ENCODE data around the gene BARHL1. TPM values are rescaled to one million over a fixed set of nuclear protein-coding genes. Genes with fewer than 3 reads are reported as not detected.

The BARHL1 gene
- total and polyA plus RNA-seq, 2 donors (not counting 3 experiments of a cell fraction or from before 2014, with no cell fraction given), result not detected

DNA sequence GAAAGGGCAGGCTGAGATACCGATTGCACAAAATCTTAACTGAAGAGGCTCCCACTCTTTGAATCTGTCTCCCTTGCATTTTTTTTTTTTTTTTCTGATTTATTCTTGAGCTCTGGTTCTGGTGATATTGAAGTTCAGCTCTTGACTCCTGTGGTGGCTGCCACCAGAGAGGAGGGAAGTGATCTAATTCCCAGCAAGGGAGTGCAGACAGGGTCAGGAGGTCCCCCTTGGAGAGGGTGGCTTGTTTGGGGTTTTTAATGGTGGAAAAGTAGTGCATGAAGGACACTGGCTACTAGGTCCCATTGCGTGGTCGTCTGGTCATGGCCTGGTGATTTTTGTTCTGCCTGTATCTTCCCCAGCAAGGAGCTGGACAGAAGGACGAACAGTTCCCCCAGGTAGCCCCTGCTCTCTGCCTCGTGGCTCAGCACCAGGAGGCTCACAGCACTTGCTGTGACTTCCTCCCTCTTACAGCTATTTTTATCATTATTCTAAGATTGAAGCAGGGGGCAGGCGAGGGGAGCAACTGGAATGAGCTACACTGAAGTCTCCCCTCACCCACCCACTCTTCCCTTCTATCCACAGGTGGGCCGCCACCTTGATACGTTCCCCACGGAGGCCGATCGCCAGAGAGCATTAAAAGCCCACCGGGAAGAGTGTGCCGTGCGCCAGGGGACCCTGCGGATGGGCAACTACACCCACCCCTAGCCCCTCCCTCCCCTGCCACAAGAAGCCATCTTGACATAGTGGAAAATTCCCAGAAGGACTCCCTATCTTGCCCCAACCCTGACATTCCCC is 10.4 kb upstream of the BARHL1 start:
- H3K4me3 ChIP-seq (replicated peaks in 1 of 3; ENCODE audit: insufficient read depth in 1 of 3, low read depth in 1 of 3, low read length in 3 of 3), result no peak overlapping the region
- H3K9ac ChIP-seq (replicated peaks; ENCODE audit: extremely low read depth, insufficient read depth, low read length), result no peak overlapping the region
- no peak for FAIRE-seq
- no peak overlapping the region for H3K4me2 ChIP-seq (ENCODE audit: insufficient read depth, low read length)
- H3K9me3 ChIP-seq (replicated peaks; ENCODE audit: control insufficient read depth, insufficient read depth, low read length), result no peaks in the 10 kb centered on the region
- no peaks in the 10 kb centered on the region for H3K9me1 ChIP-seq (replicated peaks; ENCODE audit: control insufficient read depth, extremely low read depth, insufficient read depth, low read length)
- peaks cover 8 to 9% of the 10 kb centered on the region in 2 experiments for H3K27me3 ChIP-seq (ENCODE audit: control insufficient read depth in 2 of 2, insufficient read depth in 2 of 2, low read length in 2 of 2)
- no peaks in the 10 kb centered on the region for H3K4me1 ChIP-seq (ENCODE audit: control insufficient read depth, extremely low read depth, insufficient read depth, low read length)
- dilution Hi-C loops (cut with MboI; ENCODE audit: extremely low pct_ligation_motif_present, low sequenced_read_pairs) (no loop called here), intact Hi-C loops (cut with micrococcal nuclease) (no loop called here)
- DNase-seq (ENCODE audit: low read depth, low spot score), result no peak
- POLR2A ChIA-PET, result no interaction called here
- no peak overlapping the region for H2AFZ ChIP-seq (ENCODE audit: low read depth, low read length)
- H3K27ac ChIP-seq (ENCODE audit: insufficient read depth, low read depth, low read length), result no peak overlapping the region
- no TSS peak for BruUV-seq (replicated peaks)
- TF ChIP-seq, protein P1, sequence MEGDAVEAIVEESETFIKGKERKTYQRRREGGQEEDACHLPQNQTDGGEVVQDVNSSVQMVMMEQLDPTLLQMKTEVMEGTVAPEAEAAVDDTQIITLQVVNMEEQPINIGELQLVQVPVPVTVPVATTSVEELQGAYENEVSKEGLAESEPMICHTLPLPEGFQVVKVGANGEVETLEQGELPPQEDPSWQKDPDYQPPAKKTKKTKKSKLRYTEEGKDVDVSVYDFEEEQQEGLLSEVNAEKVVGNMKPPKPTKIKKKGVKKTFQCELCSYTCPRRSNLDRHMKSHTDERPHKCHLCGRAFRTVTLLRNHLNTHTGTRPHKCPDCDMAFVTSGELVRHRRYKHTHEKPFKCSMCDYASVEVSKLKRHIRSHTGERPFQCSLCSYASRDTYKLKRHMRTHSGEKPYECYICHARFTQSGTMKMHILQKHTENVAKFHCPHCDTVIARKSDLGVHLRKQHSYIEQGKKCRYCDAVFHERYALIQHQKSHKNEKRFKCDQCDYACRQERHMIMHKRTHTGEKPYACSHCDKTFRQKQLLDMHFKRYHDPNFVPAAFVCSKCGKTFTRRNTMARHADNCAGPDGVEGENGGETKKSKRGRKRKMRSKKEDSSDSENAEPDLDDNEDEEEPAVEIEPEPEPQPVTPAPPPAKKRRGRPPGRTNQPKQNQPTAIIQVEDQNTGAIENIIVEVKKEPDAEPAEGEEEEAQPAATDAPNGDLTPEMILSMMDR (IDR thresholded peaks at IDR 0.05; ENCODE audit: extremely low read depth in 1 of 2, insufficient read depth in 1 of 2, low read depth in 1 of 2, low read length in 2 of 2), result no peak
- TF ChIP-seq, protein P2, sequence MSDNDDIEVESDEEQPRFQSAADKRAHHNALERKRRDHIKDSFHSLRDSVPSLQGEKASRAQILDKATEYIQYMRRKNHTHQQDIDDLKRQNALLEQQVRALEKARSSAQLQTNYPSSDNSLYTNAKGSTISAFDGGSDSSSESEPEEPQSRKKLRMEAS (IDR thresholded peaks at IDR 0.05; ENCODE audit: insufficient read depth, insufficient read length), result no peak
- no peak for TF ChIP-seq POLR2AphosphoS5 (IDR thresholded peaks at IDR 0.05; ENCODE audit: insufficient read depth, low read depth, low read length)
- TF ChIP-seq FOS (IDR thresholded peaks at IDR 0.05; ENCODE audit: borderline replicate concordance, insufficient read depth, low read length), result no peak
- TF ChIP-seq EZH2 (IDR thresholded peaks at IDR 0.05; ENCODE audit: borderline replicate concordance, low read depth, low read length, severe bottlenecking), result no peak
- TF ChIP-seq JUN (IDR thresholded peaks at IDR 0.05; ENCODE audit: borderline replicate concordance, insufficient read depth, insufficient read length, low read depth), result no peak
- TF ChIP-seq GATA2 (IDR thresholded peaks at IDR 0.05; ENCODE audit: insufficient read depth, insufficient read length, low read depth, low read length), result no peak
- TF ChIP-seq MYC (IDR thresholded peaks at IDR 0.05; ENCODE audit: low read depth, low read length), result no peak
- TF ChIP-seq POLR2A (IDR thresholded peaks at IDR 0.05; ENCODE audit: low read depth, low read length), result no peak
- CTCF ChIA-PET, result interaction anchor here (0.7 to 7.7 kb wide), 5 partner anchors 14 to 160 kb away, joined by 3 to 169 read pairs (median 4); no protein-coding TSS in a partner anchor
- H4K20me1 ChIP-seq (replicated peaks; ENCODE audit: control insufficient read depth, extremely low read depth, insufficient read depth, low read length), result no peaks in the 10 kb centered on the region
- H3K36me3 ChIP-seq (ENCODE audit: control insufficient read depth in 2 of 2, extremely low read depth in 1 of 2, insufficient read depth in 2 of 2, low read length in 2 of 2), result no peaks in the 10 kb centered on the region
- no peaks in the 10 kb centered on the region for H3K79me2 ChIP-seq (ENCODE audit: control insufficient read depth, insufficient read depth, low read length)

Measured in endothelial cell of umbilical vein (primary cell).